CD4-positive, alpha-beta T cell treated with Interleukin-4 for 4 hours (primary cell): ENCODE measurements around the gene CDH4.

Source experiments
- DNase-seq: peaks from one replicate; pipeline ENCODE4 v3.0.0-alpha.2; 2020

Gene CDH4

GRCh38 chr20:61360940-61361339, 108.9 kb downstream of the CDH4 start:
- DNase-seq: no peak

DNA sequence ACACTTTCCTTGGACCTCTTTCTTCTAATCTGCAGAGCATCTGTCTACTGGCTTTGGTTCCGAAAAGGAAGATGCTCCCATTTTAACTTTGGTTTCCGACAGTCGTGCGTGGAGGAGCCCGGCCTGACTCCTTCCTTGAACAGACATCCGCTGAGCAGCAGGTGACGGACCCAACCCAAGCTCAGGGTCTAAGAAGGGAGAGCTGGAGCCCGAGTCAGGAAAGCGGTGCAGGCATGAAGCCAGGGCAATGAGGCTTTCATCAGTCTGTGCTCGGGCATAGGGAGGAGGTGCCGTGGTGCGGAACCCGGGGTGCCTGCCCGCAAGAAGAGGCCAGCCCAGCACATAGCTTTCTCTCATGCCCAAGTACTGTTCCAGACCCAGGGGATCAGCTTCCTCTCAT, 109.4 kb downstream of the CDH4 start:
- DNase-seq: no peak

GRCh38 chr20:61364147-61364546, 112.1 kb downstream of the CDH4 start:
- no peak for DNase-seq

DNA sequence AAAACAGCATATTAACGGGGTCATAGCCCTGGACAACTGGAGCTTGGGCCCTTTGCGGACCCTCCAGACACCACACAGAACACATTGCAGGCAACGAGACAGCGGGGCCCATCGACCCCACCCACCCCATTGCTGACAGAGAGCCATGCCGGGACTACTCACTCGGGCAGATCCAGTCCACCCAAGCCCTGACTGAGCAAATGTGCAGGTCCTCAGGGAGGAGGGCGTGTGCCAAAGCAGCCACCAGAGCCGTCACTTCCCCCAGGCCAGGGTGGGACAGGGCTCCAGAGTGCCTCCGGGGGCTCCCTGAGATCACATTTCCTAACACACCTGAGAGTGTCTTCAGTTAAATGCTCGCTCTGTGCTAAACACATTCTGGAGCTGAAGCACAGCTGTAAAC, 114.9 kb downstream of the CDH4 start:
- DNase-seq: no peak

DNA sequence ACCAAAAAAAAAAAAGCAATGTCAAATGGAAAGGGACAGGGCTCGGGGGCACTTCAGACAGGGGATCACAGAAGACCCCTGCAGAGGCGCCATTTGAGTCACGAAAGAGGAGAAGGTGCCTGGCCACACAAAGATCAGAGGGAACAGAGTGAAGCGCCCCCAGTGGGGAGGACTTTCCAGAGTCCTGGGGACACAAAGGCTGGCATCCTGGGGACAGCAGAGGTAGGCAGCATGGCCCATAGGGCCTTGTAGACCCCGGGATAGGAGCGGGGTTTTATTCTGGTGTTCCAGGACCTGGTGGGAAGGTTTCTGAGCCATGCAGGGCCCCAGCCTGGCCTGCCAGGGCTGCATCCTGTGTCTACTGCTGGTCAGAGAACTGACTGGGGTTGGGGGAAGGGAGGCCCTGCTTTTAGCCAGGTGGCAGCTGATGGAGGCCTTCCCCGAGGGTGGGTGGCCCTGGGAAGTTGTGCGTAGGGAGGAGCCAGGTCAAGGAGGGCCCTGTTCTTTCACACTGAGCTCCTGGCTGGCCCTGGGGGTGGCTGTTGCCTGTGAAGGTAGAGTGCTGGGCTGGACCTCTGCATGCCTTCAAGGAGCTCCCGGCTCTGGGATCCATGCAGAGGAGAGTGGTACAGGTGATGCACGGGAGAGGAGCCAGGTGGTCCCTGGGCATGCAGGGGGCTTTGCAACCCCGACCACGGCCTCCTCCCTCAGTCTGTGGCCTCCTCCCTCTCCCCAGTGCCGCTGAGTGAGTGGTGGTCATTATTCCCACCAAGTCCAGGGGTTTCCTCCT, 117.9 kb downstream of the CDH4 start:
- DNase-seq: no peak

DNA sequence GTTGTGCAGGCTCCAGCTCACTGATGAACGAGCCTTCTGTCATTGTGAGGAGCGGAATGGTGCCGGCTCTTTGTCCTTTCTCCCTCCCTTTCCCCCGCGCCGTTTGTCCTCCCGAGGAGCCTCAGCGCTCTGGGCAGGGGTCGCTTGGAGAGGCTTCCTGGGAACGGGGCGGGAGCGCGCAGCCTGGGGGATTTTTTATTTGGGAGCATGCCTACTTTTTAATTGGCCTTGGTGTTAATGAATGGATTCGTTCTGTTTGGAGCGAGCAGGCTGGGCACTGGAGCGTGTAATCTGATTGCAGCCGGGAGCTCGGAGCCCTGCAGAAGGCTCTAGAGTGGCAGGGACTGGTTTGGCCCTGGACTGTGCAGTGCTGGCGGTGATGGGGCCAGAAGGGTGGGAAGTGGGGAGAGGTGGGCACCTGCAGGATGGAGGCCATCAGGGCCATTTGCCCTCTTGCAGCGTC, 118.8 kb downstream of the CDH4 start:
- DNase-seq: no peak

DNA sequence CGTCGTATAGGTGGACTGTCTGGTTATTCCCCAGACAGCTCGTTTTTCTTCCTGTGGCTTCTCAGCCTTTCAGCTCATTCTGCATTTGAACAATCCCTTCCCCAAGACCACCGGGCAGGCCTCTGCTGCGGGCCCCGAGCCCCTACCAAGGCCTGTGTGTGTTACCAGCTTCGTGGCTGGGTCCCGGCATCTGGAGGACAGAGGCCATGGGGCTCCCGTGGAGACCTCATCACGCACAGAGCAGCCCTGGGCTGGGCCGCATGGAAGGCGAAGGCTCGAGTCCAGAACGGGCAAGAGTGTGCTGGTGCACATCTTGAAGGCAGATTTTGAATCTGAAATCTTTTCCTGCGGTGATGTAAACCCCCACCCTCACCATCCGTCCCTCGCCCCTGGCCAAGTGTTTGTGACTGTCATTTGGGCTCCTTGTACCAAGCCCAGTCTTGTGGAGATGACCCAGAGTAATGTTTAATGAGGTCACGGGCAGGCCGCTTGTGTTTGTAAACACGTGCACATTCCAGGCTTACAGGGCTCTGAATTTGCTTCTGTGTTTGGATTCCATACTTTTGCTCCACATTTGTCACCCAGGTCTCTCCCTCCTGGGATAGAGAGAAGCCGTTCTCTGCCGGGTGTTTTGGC, 119.6 kb downstream of the CDH4 start:
- no peak for DNase-seq

- DNase-seq: no peak
Observed at GRCh38 chr20:61372137-61373054, 120.3 kb downstream of the CDH4 start.

- no peak for DNase-seq
Observed at GRCh38 chr20:61373055-61373399, 121.0 kb downstream of the CDH4 start.

DNA sequence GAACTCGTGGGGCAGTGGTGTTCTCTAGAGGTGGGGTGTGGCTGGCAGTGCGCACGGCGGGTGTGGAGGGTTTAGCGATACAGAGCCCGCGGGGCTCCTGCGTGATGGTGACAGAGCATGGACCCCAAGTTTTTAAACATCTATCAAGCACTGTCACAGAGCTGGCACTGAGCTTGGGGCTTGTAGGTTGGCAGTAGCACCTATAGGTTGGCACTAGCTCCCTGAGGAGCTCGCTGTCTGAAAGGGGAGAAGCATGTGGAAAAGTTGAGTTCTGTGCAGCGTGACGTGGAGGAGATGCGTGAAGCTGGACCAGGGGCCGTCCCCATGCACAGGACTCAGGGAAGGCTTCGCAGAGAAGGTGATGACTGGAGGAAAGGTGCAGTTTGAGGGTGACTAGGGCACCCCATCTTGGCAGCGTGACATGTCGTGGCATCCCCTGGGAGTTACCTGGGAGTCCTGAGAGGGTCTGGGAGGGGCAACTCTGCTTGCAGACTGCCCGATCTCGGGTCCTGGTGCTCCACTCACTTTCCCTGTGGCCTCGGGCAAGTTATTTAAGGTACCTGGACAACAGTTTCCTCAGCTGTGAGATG, 122.0 kb downstream of the CDH4 start:
- no peak for DNase-seq

DNA sequence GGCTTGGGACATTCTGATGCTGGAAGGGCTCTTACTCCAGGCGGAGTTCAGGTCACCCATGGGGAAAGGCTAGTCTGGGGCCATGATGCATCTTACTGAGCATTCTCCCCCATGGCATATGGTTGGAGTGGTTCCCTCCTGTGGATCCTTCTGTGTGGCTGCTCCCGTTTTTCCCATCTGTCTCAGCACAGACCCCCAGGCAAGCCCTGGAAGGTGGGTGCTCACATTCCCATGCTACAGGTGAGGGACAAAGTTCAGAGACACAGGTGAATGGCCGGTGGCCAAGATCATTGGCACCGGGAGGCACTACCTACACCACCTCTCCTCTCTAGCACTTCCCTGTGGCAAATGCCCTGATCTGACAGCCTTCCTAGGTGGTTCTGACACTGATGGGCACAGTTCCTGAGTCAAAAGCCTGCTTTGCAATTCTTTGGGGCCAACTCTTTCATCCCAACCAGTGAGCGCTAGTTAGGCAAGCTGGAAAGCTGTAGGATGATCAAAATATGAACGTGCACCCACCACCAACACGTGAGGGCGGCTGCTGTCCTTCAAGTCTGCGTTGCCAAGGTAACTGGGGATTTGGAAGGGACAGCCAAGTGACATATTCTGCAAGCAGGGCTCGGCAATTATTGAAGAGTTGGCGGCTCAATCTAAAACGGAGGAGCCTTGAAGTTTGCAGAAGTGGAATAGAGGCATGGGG, 124.6 kb downstream of the CDH4 start:
- no peak for DNase-seq

GRCh38 chr20:61378694-61379355, 126.8 kb downstream of the CDH4 start:
- DNase-seq: no peak

GRCh38 chr20:61379898-61380544, 128.0 kb downstream of the CDH4 start:
- no peak for DNase-seq

DNA sequence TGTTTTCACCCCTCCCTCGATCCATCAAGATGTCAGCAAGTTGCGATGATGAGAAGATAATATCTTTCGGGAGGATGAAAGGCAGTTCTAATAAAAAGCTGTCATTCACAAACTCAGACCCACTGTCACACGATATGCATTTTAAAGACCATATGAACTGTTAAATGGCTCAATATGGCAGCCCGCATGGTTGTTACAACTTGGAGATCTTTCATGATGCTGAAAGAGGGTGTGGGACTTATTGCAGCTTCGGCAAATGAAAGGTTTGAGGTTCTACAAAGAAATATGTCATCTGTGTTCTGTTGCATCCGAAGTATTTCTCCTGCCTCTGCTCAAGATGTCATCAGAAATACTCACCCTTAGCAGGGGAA, 128.5 kb downstream of the CDH4 start:
- DNase-seq: no peak

DNA sequence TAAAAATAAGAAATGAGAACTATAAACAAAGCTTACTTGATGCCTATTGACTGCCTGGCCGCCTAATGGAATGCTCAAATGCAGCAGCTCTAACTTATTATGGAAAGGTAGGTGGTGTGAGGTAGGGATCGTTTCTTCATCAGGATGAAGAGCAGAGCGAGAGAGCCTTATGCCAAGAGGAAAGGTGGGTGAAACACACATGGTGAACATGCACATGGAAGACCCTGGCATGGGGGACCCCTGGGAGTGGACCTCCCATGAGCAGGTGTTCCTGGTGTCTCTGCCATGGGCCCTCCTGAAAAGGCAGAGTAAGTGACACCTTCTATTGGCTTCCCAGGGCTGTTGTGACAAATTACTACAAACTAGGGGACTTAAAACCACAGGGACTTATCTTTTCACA, 130.1 kb downstream of the CDH4 start:
- DNase-seq: no peak

DNA sequence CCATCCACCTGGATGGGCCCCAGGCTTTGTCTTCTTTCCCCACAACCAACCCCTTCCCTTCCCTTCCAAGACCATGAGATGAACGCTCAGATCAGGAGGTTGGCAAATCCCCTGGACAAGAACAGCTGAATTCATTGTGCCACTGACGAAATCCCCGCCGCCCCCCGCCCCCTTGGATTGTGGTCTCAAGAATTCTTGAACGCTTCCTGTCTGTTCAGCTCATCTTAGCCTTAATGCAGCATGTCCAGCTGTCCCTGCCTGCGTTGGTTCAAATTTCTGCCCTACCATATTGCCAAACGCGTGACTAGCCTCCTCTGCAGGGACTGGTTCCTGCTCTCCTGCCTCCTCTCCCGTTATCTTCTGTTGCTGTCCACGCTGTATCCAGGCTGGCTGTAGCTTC, 133.2 kb downstream of the CDH4 start:
- no peak for DNase-seq

GRCh38 chr20:61385731-61386130, 133.7 kb downstream of the CDH4 start:
- DNase-seq: no peak

GRCh38 chr20:61387204-61387953, 135.3 kb downstream of the CDH4 start:
- no peak for DNase-seq

DNA sequence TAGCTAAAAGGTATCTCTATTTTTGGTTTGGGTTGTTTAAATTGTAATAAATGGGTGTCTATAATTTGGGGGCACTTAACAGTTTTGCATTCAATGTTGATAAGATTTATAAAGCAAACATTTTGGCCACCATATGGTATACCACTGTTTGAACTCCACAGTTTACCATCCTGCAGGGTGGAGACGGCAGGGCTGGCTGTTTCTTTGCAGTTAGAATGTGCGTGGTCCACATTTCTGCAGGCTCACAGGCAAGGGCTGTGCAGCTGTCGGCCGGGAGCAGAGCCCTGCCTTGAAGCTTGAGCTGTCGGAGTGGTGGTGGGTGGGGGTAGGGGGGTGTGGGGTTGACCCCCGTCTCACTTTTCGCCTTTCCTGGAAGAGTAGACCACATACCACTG, 135.9 kb downstream of the CDH4 start:
- no peak for DNase-seq

GRCh38 chr20:61389077-61389476, 137.0 kb downstream of the CDH4 start:
- DNase-seq: no peak

DNA sequence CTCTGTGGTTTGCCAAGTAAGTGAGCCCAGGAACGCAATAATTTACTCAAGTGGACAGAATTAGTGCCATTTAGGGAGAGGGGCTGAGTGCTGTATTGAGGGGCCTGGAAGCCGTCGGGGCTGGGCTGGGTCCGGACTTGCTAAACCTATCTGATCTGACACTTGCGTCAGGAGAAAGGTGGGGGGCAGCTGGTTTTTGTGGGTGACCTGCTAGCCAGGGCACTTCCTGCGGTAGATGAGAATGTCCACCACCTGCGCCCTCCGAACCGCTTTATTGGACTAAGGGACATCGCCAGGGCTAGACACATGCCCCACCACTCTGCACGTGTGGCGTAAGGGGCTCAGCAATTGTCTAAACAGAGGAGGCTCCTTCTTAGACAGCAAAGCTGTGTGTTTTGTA, 139.1 kb downstream of the CDH4 start:
- DNase-seq: no peak
